Muscle of back (tissue), 11 donors: ENCODE data around the gene MED31. TPM values are rescaled to one million over a fixed set of nuclear protein-coding genes. Genes with fewer than 3 reads are reported as not detected.
"Not testable (repeated sequence)": the region's sequence is repeated elsewhere in the genome, so short reads cannot be mapped to it uniquely, and the experiment has no call there.

Experiments
- DNase-seq, 3 donors: peaks; one replicate each; pipeline versions ENCODE4 v3.0.0 to v3.0.0-alpha.2; 2013
- polyA plus RNA-seq, 10 donors: library from polyadenylated mRNA; unstranded; fragments of 120-200 nt; gene quantifications; one replicate each; pipeline ENCODE4 v1.2.1, GENCODE V29; 2013; ENCODE audit not compliant: insufficient read length in 10 of 10

MED31 gene
- polyA plus RNA-seq, 10 donors: 12.8 to 16.8 (median 15.7) TPM

GRCh38 chr17:6656797-6657632, 5.6 kb upstream of the MED31 start:
- DNase-seq: not testable (repeated sequence)

- not testable (repeated sequence) for DNase-seq
Observed at GRCh38 chr17:6655732-6656361, 4.4 kb upstream of the MED31 start.

DNA sequence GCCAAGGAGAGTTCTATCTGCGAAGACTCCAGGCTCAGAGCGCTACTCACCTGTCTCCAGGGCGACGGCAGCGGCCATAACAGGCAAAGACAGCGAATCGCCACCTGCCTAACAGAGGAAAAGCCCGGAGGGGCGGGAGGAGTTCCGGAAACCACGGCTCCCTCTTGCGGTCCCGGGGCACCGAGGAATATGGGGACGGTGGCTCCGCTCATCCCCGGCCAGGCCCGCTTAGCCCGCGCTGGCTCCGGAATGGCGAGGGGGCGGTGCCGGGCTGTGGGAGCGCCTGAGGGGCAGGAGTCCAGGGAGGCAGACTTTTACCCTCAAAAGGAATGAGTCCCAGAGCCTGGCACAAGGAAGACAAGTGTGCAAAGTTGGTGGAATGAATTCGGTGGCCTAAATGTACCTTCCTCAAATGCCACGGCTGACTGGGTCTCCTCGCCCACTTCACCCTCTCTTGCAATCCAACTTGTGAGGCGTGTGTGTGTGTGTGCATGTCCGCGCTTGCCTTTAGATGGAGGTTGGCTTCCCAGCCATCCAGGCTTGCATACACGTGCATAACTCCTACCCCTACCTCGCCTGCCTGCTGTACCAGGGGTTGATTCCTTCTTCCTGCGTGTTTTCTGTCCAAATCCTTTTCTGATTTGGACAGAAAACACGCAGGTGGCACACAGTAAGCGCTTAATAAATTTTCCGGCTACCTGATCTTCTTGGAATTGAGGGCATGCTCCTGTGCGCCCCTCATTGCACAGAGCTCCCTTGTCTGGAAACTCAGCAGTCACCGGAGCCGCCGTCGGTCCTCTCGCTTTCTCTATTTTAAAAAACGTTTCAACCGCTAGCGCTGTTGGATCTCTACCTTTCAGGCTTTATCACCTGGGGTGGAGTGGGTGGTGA, 3.7 kb upstream of the MED31 start:
- peak in 1 of 3 donors; percentile 26 for DNase-seq

DNA sequence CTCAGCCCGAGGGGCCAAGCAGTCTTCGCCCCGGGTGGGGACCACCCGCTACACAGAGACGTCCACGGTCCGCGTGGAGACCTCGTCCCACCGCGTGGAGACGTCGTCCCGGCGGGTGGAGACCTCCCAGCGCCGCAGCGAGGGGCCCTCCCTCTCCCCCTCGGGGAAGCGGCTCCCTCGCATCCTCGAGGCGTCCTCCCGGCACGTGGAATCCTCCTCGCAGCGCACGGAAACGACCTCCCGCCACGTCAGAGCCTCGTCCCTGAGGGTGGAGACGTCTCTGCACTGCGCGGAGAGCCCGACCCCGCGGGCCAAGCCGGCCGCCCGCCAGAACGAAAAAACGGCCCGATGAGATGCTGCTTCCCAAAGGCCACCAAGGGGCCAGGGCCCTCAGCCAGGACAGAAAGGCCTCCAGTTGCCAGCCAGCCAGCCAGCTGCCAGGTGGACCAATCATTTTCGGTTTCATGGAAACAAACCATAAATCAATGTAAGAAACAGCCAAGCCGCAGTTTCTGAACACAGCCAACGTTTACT, 581 bp upstream of the MED31 start:
- DNase-seq: peak; percentile 25 to 83 (median 63)

GRCh38 chr17:6648181-6648580, 3.2 kb downstream of the MED31 start:
- DNase-seq: no peak

DNA sequence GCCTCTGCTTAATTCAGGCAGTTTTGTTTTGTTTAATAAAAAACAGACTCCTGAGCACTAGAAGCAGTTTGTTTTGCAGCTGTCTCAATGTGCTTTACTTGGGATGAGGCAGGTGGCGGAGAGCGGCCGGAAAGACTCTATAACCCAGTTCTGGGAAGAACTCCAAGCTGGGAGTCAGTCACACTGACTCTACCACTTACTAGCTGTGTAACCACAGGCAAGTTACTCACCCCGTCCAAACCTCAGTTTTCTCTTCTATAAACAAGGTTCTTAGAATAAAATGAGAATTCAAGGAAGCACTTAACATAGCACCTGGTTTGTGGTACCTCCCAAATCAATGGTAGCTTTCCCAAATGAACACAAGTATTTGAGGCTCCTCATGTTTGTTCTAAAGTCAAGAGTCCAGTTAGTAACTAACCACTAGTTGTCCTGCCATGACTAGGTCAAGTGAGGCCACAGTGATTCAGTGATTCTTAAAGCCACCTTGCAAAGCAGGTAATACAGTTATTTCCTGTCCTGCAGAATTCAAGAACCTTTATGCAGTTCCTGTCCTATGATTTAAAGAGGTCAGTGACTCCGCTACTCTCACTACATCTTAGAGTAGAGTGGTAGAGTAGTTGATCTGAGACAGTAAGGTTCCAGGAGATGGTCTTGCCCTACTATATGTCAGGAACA, 7.8 kb downstream of the MED31 start:
- DNase-seq: peak in 1 of 3 donors; percentile 60

GRCh38 chr17:6642592-6642991, 8.8 kb downstream of the MED31 start:
- DNase-seq: no peak

DNA sequence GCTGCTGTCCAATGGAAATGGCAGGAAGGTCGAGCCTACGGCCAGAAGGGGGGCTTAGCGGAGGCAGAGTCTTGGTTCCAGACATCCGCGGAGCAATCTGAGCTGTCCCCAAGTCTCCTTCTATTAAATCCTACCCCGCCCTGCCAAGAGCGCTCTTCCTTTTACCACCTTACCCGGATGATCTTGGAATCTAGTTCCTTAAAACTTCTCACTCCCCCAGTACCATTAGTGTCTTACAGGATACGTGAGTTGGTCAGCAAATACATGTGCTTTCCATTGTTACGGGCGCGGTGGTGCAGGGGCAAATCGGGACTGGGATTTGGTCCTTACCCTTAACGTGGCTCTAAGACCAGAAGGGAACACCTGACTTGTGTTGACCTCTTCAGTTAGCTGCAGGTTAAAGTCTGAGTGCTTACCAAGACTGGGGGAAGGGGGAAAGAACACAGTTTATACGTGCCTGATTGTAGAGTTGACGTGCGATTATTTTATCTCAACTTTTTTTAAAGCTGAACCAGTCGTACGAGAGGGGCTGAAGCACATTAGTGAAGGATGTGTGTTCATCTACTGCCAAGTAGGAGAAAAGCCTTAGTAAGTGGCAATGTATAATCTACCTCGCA, 10.1 kb downstream of the MED31 start:
- DNase-seq: peak in 1 of 3 donors; percentile 5

DNA sequence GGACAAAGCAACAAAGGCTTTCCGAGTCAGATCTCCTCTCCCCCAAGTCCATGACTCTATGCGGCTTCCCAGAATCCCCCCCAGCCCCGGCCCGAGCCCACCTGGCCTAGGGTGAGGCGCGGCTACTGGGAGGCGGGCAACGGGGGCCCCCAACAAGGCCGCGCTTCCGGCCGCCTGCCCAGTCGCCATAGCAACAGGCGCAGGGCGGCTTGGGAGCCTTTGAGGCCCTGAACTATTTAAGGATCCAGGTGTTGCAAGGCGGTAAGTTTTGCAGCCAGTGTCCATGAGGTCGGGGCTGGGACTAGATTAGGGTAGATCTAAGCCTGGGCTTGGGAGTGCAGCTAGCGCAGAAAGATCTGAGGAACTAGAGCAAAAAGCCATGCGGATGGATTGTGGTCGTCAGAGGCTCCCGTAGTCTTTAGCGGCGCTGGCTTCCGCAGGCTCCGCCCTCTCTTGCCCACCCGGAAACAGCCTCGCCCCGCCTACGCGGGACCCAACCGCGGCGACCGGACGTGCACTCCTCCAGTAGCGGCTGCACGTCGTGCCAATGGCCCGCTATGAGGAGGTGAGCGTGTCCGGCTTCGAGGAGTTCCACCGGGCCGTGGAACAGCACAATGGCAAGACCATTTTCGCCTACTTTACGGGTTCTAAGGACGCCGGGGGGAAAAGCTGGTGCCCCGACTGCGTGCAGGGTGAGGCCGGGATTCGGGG, 10.7 kb downstream of the MED31 start, which contains the start of the genes KIAA0753 and TXNDC17:
KIAA0753 (minus strand) TSS at position 176 of the 711 bp plus-strand sequence. CDS start 5,608 bp downstream, outside the sequence.
TXNDC17 (plus strand) TSS at position 525 of the 711 bp plus-strand sequence; CDS start at position 548, 23 bp downstream.
- peak; percentile 88 to 98 (median 94) for DNase-seq

DNA sequence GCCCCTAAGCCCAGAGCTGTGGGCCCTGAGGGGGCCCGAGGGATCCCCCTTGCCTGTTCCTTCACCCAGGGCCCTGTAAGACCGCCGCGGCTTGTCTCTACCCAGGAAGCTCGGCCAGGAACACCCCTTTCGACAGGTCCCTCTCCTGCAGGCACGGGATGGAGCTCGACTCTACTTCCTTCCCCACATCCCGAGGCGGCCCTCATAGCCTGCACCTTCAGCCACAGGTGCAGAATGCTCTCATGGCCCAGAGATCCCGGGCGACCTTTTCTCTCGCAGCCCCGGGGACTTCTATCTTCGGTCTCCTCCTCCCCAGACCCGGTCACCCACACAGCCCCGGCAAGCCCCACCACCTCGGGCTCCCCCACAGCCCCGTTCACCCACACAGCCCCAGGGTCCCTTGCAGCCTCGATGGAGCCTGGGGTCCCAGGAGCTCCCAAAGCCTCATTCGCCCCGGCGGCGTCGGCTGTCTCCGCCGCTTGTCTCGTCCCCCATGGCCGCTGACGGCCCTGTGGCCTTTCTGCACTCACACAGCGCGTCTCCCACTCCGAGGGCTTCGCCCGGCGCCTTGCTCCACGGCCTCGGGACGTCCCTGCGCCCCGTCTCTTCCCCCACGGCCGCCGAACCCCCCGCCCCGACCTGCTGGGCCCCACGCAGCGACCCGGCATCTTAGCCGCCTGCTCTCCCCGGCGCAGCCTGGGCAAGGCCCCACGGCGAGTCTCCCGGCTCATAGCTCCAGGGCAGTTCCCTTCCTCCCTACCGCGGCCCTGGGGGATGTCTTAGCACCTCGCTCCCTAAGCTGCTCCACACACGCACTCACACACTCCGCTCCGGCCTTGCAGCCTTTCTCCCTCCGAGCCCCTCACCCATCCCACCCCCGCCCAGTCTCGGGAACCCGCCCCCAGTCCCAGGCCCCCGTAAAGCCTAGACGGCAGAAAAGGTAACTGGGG, 11.5 kb downstream of the MED31 start:
- DNase-seq: no peak

- no peak for DNase-seq
Observed at GRCh38 chr17:6639014-6639585, 12.3 kb downstream of the MED31 start.

GRCh38 chr17:6638046-6638908, 13.1 kb downstream of the MED31 start:
- DNase-seq: no peak

DNA sequence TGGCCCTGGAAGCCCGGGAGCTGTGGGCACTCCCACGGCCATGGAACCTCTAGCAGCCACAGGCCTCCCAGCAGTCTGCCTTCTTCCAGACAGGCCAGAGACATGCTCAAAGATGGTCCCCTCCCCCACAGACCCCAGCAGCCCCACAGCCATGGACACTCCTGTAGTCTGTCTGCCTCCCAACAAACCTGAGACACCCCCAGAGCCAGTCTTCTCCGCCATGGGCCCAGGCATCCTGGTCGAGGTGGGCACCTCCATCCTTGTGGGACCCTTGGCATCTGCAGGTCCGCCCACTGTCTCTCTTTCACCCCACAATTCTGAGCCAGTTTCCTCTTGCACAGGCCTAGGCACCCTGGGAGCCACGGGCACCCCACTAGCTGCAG, 14.0 kb downstream of the MED31 start:
- DNase-seq: no peak

DNA sequence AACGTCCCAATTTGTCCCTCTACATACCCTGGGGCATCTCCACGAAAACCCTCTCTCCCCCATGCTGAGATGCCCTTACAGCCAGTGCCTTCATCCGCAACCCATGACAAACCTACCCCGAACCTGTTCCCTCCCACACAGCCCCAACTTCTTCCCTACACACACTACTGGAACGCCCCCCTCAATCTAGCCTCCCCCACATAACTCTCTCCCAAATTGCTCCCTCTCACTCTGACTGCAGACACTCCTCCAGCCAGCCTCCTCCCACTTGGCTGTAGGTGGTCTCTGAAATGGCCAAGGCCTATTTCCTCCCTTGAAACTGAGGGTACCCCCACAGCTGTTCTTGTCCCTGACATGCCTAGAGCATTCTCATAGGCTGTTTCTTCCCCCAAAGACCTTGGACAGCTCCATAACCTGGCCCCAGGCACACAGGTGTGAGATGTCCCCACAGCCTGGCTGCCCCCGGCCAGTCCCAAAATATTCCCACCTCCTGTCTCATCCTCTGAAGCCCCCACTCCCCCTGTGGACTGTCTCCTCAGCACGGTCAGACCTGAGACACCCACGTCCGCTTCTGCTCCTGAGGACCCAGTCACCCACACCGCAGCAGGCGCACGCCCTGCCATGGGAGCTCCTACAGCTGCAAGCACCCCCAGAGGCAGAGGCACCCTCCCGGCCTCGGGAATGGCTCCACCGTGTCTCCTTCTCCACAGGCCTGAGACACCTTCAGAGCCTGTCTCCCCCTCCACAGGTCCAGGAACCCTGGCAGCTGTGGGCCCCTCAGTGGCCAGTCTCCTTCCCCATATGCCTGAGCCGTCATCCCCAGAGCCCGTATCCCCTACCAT, 14.6 kb downstream of the MED31 start:
- no peak for DNase-seq

GRCh38 chr17:6636105-6636504, 15.3 kb downstream of the MED31 start:
- DNase-seq: no peak

GRCh38 chr17:6633263-6633662, 18.1 kb downstream of the MED31 start:
- DNase-seq: no peak
